Neural cell (in vitro differentiated cells): ENCODE data around the gene SLC38A3.

Experiments
- TAF1 ChIP-seq: IDR thresholded peaks from 2 replicates; pipeline ENCODE4 v1.6.1; 2012; ENCODE audit warnings: low read depth
- TF ChIP-seq, protein P1 (sequence below): fragments of 450-650 bp; IDR thresholded peaks from 2 replicates; pipeline ENCODE4 v1.5.1; 2014; ENCODE audit warnings: antibody characterized with exemption, mild to moderate bottlenecking, moderate library complexity; ENCODE audit not compliant: poor library complexity, severe bottlenecking

DNA sequence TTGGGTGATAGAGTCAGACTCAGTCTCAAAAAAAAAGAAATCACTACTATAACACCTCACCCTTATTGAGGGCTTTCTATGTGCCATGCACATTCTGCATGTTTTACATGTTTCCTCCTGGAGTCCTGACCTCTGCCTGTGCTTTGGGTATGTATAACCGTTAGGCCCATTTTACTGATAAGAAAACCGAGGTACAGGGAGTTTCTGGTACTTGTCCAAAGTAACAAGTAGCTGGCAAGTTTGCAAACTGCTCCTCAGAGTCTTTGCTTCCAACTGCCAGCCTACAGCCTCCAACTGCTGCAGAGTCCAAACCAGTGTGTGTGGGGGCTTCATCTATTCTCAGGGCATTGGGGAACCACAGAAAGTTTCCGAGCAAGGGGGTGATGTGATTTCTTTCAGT, 27.2 kb downstream of the SLC38A3 start:
- no peak for TF ChIP-seq TAF1
- TF ChIP-seq, protein P1, sequence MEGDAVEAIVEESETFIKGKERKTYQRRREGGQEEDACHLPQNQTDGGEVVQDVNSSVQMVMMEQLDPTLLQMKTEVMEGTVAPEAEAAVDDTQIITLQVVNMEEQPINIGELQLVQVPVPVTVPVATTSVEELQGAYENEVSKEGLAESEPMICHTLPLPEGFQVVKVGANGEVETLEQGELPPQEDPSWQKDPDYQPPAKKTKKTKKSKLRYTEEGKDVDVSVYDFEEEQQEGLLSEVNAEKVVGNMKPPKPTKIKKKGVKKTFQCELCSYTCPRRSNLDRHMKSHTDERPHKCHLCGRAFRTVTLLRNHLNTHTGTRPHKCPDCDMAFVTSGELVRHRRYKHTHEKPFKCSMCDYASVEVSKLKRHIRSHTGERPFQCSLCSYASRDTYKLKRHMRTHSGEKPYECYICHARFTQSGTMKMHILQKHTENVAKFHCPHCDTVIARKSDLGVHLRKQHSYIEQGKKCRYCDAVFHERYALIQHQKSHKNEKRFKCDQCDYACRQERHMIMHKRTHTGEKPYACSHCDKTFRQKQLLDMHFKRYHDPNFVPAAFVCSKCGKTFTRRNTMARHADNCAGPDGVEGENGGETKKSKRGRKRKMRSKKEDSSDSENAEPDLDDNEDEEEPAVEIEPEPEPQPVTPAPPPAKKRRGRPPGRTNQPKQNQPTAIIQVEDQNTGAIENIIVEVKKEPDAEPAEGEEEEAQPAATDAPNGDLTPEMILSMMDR, result no peak
